ENCODE data around the gene DENND2A.

DNA sequence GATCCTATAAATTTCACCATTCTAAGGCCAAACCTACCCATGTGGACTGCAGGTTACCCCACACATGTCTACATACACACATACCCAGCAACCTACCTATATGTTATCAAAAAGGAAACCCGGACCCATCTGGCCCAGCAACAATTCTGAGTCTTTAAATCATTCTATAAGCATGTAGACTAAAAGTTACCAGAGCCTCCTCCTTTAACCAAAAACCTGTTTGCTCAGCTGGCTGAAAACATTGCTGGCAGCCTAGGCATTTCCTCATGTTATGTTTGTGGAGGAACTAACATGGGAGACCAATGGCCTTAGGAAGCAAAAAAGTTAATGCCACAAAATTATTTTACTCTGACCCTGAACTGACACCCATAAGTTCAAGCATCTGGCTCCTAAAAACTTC is 26.9 kb upstream of the DENND2A start:
- TF ChIP-seq CTCF (IDR thresholded peaks at IDR 0.05; ENCODE audit: insufficient read depth, low read length) = no peak
- no peak for TF ChIP-seq POLR2AphosphoS5 (IDR thresholded peaks at IDR 0.05; ENCODE audit: low read depth)
- TF ChIP-seq, protein P1, sequence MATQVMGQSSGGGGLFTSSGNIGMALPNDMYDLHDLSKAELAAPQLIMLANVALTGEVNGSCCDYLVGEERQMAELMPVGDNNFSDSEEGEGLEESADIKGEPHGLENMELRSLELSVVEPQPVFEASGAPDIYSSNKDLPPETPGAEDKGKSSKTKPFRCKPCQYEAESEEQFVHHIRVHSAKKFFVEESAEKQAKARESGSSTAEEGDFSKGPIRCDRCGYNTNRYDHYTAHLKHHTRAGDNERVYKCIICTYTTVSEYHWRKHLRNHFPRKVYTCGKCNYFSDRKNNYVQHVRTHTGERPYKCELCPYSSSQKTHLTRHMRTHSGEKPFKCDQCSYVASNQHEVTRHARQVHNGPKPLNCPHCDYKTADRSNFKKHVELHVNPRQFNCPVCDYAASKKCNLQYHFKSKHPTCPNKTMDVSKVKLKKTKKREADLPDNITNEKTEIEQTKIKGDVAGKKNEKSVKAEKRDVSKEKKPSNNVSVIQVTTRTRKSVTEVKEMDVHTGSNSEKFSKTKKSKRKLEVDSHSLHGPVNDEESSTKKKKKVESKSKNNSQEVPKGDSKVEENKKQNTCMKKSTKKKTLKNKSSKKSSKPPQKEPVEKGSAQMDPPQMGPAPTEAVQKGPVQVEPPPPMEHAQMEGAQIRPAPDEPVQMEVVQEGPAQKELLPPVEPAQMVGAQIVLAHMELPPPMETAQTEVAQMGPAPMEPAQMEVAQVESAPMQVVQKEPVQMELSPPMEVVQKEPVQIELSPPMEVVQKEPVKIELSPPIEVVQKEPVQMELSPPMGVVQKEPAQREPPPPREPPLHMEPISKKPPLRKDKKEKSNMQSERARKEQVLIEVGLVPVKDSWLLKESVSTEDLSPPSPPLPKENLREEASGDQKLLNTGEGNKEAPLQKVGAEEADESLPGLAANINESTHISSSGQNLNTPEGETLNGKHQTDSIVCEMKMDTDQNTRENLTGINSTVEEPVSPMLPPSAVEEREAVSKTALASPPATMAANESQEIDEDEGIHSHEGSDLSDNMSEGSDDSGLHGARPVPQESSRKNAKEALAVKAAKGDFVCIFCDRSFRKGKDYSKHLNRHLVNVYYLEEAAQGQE (IDR thresholded peaks at IDR 0.05; ENCODE audit: insufficient replicate concordance, low read depth) = no peak

Data from HL-60 (cell line).